GM18511 (cell line): Measurements from ENCODE around the gene USP10.

ENCODE experiments used
- ATAC-seq: cut with Tn5 transposase; IDR thresholded peaks from one replicate; pipeline ENCODE4 v1.9.1; 2021; ENCODE audit warnings: mild to moderate bottlenecking, moderate library complexity; ENCODE audit not compliant: unreplicated experiment

USP10 gene

GRCh38 chr16:84795329-84796053 is 95.7 kb downstream of the USP10 start:
- no peak for ATAC-seq

- no peak for ATAC-seq
Observed at GRCh38 chr16:84800158-84800978, 100.6 kb downstream of the USP10 start.

- ATAC-seq: no peak
Observed at GRCh38 chr16:84803146-84803545, 103.3 kb downstream of the USP10 start.

- no peak for ATAC-seq
Observed at GRCh38 chr16:84804326-84804725, 104.5 kb downstream of the USP10 start.

- no peak for ATAC-seq
Observed at GRCh38 chr16:84806256-84806889, 106.6 kb downstream of the USP10 start.

- no peak for ATAC-seq
Observed at GRCh38 chr16:84806890-84807258, 107.1 kb downstream of the USP10 start.

- no peak for ATAC-seq
Observed at GRCh38 chr16:84807776-84808175, 108.0 kb downstream of the USP10 start.

- ATAC-seq: no peak
Observed at GRCh38 chr16:84808826-84809225, 109.0 kb downstream of the USP10 start.

- no peak for ATAC-seq
Observed at GRCh38 chr16:84810518-84811273, 110.9 kb downstream of the USP10 start.

- no peak for ATAC-seq
Observed at GRCh38 chr16:84811529-84811928, 111.7 kb downstream of the USP10 start.

GRCh38 chr16:84813141-84813934 is 113.5 kb downstream of the USP10 start:
- ATAC-seq: no peak

- no peak for ATAC-seq
Observed at GRCh38 chr16:84815462-84815861, 115.7 kb downstream of the USP10 start.

GRCh38 chr16:84816023-84816422 is 116.2 kb downstream of the USP10 start:
- no peak for ATAC-seq

- ATAC-seq: no peak
Observed at GRCh38 chr16:84816485-84816884, 116.7 kb downstream of the USP10 start.

- ATAC-seq: no peak
Observed at GRCh38 chr16:84817206-84817605, 117.4 kb downstream of the USP10 start.

- ATAC-seq: no peak
Observed at GRCh38 chr16:84817613-84818012, 117.8 kb downstream of the USP10 start.

- ATAC-seq: no peak
Observed at GRCh38 chr16:84818133-84818532, 118.3 kb downstream of the USP10 start.

GRCh38 chr16:84818989-84819643 is 119.3 kb downstream of the USP10 start:
- no peak for ATAC-seq

- ATAC-seq: peak; percentile 51
Observed at GRCh38 chr16:84819644-84820304, 120.0 kb downstream of the USP10 start, which contains the start of gene CRISPLD2. CRISPLD2 (plus strand) TSS chr16:84819985; CDS start chr16:84838496, 18,511 bp downstream.
